22Rv1 (cell line): ENCODE data around the gene FAM43A.

ENCODE experiments used
- ZFX ChIP-seq: fragments of 450-650 bp; IDR thresholded peaks from 2 replicates; pipeline ENCODE4 v1.6.1; 2017; ENCODE audit warnings: antibody characterized with exemption, borderline replicate concordance
- TF ChIP-seq, protein P1 (sequence below): fragments of 450-650 bp; IDR thresholded peaks from 2 replicates; pipeline ENCODE4 v1.5.1; 2017; ENCODE audit warnings: mild to moderate bottlenecking

DNA sequence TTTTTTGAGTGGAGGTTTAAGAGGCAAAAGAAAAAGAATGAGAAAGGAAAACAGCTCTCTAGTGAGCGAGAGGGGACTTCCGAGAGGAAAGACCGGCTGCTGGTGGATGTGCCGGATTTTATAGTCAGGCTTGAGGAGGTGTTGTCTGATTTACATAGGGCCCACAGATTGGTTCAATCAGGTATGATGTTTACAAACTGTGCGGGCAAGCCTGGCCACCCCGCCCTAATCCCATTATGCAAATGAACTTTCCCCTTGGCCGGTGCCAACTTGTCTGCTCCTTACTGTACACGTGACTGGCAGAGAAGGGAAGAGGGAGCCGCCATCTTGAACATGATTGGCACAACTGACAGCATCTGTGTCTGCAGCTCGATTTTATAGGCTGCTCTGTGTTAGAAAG is 44.7 kb downstream of the FAM43A start:
- TF ChIP-seq, protein P1, sequence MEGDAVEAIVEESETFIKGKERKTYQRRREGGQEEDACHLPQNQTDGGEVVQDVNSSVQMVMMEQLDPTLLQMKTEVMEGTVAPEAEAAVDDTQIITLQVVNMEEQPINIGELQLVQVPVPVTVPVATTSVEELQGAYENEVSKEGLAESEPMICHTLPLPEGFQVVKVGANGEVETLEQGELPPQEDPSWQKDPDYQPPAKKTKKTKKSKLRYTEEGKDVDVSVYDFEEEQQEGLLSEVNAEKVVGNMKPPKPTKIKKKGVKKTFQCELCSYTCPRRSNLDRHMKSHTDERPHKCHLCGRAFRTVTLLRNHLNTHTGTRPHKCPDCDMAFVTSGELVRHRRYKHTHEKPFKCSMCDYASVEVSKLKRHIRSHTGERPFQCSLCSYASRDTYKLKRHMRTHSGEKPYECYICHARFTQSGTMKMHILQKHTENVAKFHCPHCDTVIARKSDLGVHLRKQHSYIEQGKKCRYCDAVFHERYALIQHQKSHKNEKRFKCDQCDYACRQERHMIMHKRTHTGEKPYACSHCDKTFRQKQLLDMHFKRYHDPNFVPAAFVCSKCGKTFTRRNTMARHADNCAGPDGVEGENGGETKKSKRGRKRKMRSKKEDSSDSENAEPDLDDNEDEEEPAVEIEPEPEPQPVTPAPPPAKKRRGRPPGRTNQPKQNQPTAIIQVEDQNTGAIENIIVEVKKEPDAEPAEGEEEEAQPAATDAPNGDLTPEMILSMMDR = no peak
- no peak for TF ChIP-seq ZFX
